Endometrial microvascular endothelial cells (primary cell): ENCODE results near the gene SYK. TPM values are rescaled to one million over a fixed set of nuclear protein-coding genes. Genes with fewer than 3 reads are reported as not detected.
"Not testable (repeated sequence)": the region's sequence is repeated elsewhere in the genome, so short reads cannot be mapped to it uniquely, and the experiment has no call there.

Experiments used
- in situ Hi-C: cut with HindIII; loops from 2 replicates; pipeline ENCODE4 v1.10.0; 2017; ENCODE audit warnings: low sequenced_read_pairs, low pct_unique_long_range_greater_than_20kb; ENCODE audit errors: inconsistent ontology term
- total RNA-seq: library from RNA; depleted of rRNA; stranded (reverse); fragments of >200 nt; gene quantifications from one replicate; pipeline ENCODE4 v1.2.3, GENCODE V29; 2015; ENCODE audit errors: inconsistent ontology term

The SYK gene
- total RNA-seq, 1 donor from 2014 or later, result not detected

GRCh38 chr9:90816690-90817089 lies 15.1 kb downstream of the SYK start:
- in situ Hi-C loops, result no loop called here

GRCh38 chr9:90818279-90818678 lies 16.7 kb downstream of the SYK start:
- in situ Hi-C loops, result no loop called here

- in situ Hi-C loops, result not testable (repeated sequence)
Observed at GRCh38 chr9:90820406-90820805, 18.8 kb downstream of the SYK start.

- in situ Hi-C loops, result not testable (repeated sequence)
Observed at GRCh38 chr9:90821236-90821635, 19.6 kb downstream of the SYK start.

- in situ Hi-C loops, result no loop called here
Observed at GRCh38 chr9:90821697-90822096, 20.1 kb downstream of the SYK start.

GRCh38 chr9:90822866-90823265 lies 21.2 kb downstream of the SYK start:
- in situ Hi-C loops, result no loop called here

- in situ Hi-C loops, result no loop called here
Observed at GRCh38 chr9:90825586-90825985, 24.0 kb downstream of the SYK start.

GRCh38 chr9:90826326-90827020 lies 24.9 kb downstream of the SYK start:
- in situ Hi-C loops, result no loop called here

- in situ Hi-C loops, result no loop called here
Observed at GRCh38 chr9:90827181-90827871, 25.7 kb downstream of the SYK start.

GRCh38 chr9:90830051-90830450 lies 28.4 kb downstream of the SYK start:
- in situ Hi-C loops, result no loop called here

- in situ Hi-C loops, result no loop called here
Observed at GRCh38 chr9:90830977-90831376, 29.4 kb downstream of the SYK start.

GRCh38 chr9:90832261-90832660 lies 30.6 kb downstream of the SYK start:
- in situ Hi-C loops, result no loop called here

- in situ Hi-C loops, result no loop called here
Observed at GRCh38 chr9:90834828-90835595, 33.4 kb downstream of the SYK start.

GRCh38 chr9:90836411-90837080 lies 34.9 kb downstream of the SYK start:
- in situ Hi-C loops, result no loop called here

- in situ Hi-C loops, result no loop called here
Observed at GRCh38 chr9:90838098-90838497, 36.5 kb downstream of the SYK start.

- in situ Hi-C loops, result no loop called here
Observed at GRCh38 chr9:90838581-90839154, 37.0 kb downstream of the SYK start.

GRCh38 chr9:90839183-90839728 lies 37.6 kb downstream of the SYK start:
- in situ Hi-C loops, result no loop called here

- in situ Hi-C loops, result no loop called here
Observed at GRCh38 chr9:90840696-90841095, 39.1 kb downstream of the SYK start.

GRCh38 chr9:90841213-90841612 lies 39.6 kb downstream of the SYK start:
- in situ Hi-C loops, result no loop called here
